Cardiac ventricle fibroblast (primary cell): Measurements from ENCODE around the gene SRXN1. TPM values are rescaled to one million over a fixed set of nuclear protein-coding genes. Genes with fewer than 3 reads are reported as not detected.

ENCODE experiments used
- total RNA-seq: library from RNA; depleted of rRNA; stranded (reverse); fragments of >200 nt; gene quantifications from 2 replicates; pipeline ENCODE4 v1.2.3, GENCODE V29; 2015

The SRXN1 gene
- total RNA-seq, result 47.5 and 53.8 TPM in 2 replicates

DNA sequence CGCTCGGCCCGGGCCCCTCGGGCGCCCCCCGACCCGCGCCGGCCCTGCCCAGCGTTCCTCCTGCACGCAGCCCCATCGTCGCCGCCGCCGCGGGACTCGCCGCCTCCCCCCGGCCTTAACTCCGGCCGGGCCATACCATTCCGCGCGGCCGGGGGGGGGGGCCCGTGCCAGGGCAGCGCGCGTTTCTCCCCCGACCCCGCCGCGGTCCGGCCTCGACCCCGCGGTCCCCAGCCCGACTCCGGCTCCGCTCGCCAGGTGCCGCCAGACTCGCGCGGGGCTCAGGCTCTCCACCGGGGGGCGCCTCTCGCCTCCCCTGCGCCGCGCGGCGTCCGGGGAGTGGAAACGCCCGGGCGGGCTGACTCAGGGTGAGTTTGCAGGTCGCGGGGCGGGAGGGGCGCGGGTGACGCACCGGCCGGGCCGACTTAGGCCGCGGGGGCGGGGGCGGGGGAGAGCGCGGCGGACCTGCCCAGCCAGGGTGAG is at the start of gene SRXN1:
Gene SRXN1 (minus strand): TSS at position 91 of the 480 bp plus-strand sequence. CDS start 15 bp downstream, at position 76.

DNA sequence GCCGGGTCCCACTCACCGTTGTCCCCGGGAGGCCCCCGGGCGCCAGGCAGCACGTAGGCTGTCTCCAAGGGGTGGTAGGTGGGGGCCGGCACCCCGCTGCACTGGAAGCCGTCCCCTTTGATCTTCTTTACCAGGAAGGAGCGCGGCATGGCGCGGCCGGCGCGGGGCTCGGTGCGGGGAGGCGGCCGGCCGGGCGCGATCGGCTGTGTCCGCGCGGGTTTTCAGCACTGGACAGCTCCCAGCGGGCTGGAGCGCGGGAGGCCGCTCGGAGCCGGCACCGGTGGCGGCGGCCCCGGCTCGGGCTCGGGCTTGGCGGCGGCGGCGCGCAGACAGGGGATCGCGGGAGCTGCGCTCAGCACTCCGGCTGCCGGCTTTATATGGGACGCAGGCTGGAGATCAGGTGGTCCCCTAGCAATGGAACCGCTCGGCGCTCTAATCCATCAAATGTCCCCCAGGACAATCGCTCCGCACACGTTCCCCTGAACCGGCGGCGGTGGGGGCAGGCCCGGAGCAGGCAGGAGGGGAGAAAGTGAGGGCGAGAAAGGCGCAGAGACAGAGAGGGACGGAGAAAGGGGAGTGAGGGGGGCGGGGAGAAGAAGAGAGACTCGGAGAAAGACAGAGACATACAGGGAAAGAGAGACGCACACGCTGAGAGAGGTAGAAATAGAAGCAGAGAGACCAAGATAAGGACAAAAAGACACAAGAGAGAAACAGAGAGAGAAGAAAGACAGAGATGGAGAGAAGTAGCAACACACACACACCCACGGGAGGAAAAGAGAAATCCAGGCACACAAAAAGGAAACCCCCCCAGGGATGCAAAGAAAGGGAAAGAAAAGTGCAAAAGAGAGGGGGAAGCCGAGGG is 22.7 kb upstream of the SRXN1 start, which contains the start of gene SCRT2:
Gene SCRT2 (minus strand): TSS at position 350 of the 862 bp plus-strand sequence. CDS start 201 bp downstream, at position 149.

DNA sequence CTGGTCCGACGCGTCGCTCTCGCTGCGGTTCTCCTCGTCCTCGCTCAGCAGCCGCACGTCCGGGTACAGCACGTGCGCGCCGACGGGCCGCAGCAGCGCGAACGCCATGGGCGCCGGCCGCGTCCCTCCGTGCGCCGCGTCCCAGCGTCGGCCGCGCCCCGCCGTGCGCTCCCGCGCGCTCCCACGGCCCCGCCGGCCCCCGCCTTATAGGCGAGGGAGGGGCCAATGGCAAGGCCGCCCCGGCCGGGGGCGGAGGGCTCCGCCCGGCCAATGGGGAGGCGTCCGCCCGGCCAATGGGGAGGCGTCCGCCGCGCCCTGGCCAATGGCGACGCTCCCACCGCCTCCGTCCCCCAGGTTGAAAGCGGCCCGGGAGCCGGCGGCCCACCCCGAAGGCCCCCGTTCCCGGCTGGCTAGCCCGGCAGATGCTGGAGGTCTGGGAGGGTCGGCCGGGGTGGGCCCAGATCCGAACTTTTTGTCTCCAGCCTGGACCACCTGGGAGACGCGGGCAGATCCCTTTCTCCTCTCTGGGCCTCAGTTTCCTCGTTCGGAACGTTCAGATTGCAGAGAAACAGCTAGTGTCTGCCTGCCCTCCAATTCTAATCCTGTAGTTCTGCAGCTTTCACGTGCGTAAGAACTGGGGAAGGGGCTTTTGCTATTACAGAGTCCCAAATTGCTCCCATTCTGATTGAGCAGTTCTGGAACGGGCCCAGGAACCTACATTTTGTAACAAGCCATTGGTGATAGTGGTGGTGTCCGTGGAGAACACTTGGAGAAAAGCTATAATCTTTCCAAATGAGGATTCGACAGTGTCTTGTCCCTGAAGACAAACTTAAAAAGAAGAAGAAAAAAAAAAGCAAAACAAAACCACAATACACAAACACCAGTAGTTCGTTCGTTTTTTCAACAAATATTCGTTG is 42.6 kb downstream of the SRXN1 start, which contains the start of gene TCF15:
Gene TCF15 (minus strand): TSS at position 180 of the 917 bp plus-strand sequence. CDS start 72 bp downstream, at position 108.

Other genes starting within 250 kb of the SRXN1 start
- 100 and 101 TPM in 2 replicates for gene RBCK1, start 244.9 kb downstream of the SRXN1 start, total RNA-seq
- gene TBC1D20, start 190.7 kb downstream of the SRXN1 start, total RNA-seq, result 28.3 and 28.6 TPM in 2 replicates
- gene CSNK2A1, start 109.4 kb downstream of the SRXN1 start, total RNA-seq, result 75.5 and 84.6 TPM in 2 replicates
- not detected in 2 replicates for gene TCF15, start 42.9 kb downstream of the SRXN1 start, total RNA-seq
- not detected in 2 replicates for gene SCRT2, start 22.6 kb upstream of the SRXN1 start, total RNA-seq
- gene SLC52A3, start 115.3 kb upstream of the SRXN1 start, total RNA-seq, result not detected in 2 replicates
- 1.5 and 3.0 TPM in 2 replicates for gene FAM110A, start 180.5 kb upstream of the SRXN1 start, total RNA-seq